ENCODE results near the gene KIAA1671.

GRCh38 chr22:25096638-25097405 is 144.3 kb downstream of the KIAA1671 start:
- TF ChIP-seq, protein P1, sequence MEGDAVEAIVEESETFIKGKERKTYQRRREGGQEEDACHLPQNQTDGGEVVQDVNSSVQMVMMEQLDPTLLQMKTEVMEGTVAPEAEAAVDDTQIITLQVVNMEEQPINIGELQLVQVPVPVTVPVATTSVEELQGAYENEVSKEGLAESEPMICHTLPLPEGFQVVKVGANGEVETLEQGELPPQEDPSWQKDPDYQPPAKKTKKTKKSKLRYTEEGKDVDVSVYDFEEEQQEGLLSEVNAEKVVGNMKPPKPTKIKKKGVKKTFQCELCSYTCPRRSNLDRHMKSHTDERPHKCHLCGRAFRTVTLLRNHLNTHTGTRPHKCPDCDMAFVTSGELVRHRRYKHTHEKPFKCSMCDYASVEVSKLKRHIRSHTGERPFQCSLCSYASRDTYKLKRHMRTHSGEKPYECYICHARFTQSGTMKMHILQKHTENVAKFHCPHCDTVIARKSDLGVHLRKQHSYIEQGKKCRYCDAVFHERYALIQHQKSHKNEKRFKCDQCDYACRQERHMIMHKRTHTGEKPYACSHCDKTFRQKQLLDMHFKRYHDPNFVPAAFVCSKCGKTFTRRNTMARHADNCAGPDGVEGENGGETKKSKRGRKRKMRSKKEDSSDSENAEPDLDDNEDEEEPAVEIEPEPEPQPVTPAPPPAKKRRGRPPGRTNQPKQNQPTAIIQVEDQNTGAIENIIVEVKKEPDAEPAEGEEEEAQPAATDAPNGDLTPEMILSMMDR (IDR thresholded peaks at IDR 0.05 in 8 of 11, conservative IDR thresholded peaks at IDR 0.05 in 3 of 11) = no peak
- no peak for TF ChIP-seq POLR2A (IDR thresholded peaks at IDR 0.05)

All from spleen (tissue), 7 donors.